RWPE2 (cell line): Measurements from ENCODE around the gene GLIS2.

Experiments used
- ATAC-seq: fragments of 200-7000 bp; cut with Tn5 transposase; 3 replicates; pipeline ENCODE4 v1.9.1; 2021; ENCODE audit warnings: low read depth
- DNase-seq: peaks from one replicate; pipeline ENCODE4 v3.0.0-alpha.2; 2020; ENCODE audit warnings: low spot score
- H3K27ac ChIP-seq: fragments of 450-650 bp; 2 replicates; pipeline ENCODE4 v1.5.1; 2017; ENCODE audit warnings: mild to moderate bottlenecking; ENCODE audit not compliant: poor library complexity, severe bottlenecking
- H3K27me3 ChIP-seq: fragments of 250-450 bp; sonication (Bioruptor Pico); 2 replicates; pipeline ENCODE4 v1.5.1; 2021; ENCODE audit warnings: mild to moderate bottlenecking, moderate library complexity; ENCODE audit not compliant: insufficient read depth, poor library complexity, severe bottlenecking
- H3K36me3 ChIP-seq: fragments of 250-450 bp; sonication (Bioruptor Pico); 2 replicates; pipeline ENCODE4 v1.5.1; 2020; ENCODE audit warnings: low read depth, mild to moderate bottlenecking, moderate library complexity
- H3K4me1 ChIP-seq: fragments of 250-450 bp; sonication (Bioruptor Pico); 2 replicates; pipeline ENCODE4 v1.5.1; 2021; ENCODE audit warnings: mild to moderate bottlenecking, moderate library complexity; ENCODE audit not compliant: insufficient read depth, poor library complexity, severe bottlenecking
- H3K4me3 ChIP-seq: fragments of 250-450 bp; sonication (Bioruptor Pico); 2 replicates; pipeline ENCODE4 v1.5.1; 2021; ENCODE audit warnings: mild to moderate bottlenecking, moderate library complexity; ENCODE audit not compliant: severe bottlenecking
- H3K9me3 ChIP-seq: fragments of 250-450 bp; sonication (Bioruptor Pico); 2 replicates; pipeline ENCODE4 v1.5.1; 2021; ENCODE audit warnings: mild to moderate bottlenecking, moderate library complexity; ENCODE audit not compliant: severe bottlenecking
- CTCF ChIP-seq: fragments of 450-650 bp; IDR thresholded peaks from one replicate; pipeline ENCODE4 v1.5.1; 2017; ENCODE audit warnings: mild to moderate bottlenecking, moderate library complexity; ENCODE audit not compliant: poor library complexity, severe bottlenecking

GLIS2 gene

GRCh38 chr16:4301968-4302367 lies 13.9 kb upstream of the GLIS2 start:
- Histone ChIP-seq H3K36me3 (peaks cover 21% of the 10 kb centered on the region), H3K27ac (peak overlapping the region; percentile 97), H3K4me1 (peaks cover 29% of the 10 kb centered on the region), H3K27me3 (no peaks in the 10 kb centered on the region), H3K9me3 (no peaks in the 10 kb centered on the region), H3K4me3 (no peak overlapping the region)
- no peak for TF ChIP-seq CTCF
- DNase-seq: no peak
- no peak for ATAC-seq

- Histone ChIP-seq H3K27me3 (no peaks in the 10 kb centered on the region), H3K4me1 (peaks cover 13% of the 10 kb centered on the region), H3K9me3 (no peaks in the 10 kb centered on the region), H3K4me3 (no peak overlapping the region), H3K27ac (no peak overlapping the region), H3K36me3 (peaks cover 21% of the 10 kb centered on the region)
- DNase-seq: no peak
- no peak for ATAC-seq
- TF ChIP-seq CTCF: no peak
Measured at GRCh38 chr16:4303973-4304372, 11.9 kb upstream of the GLIS2 start.

GRCh38 chr16:4306470-4307214 lies 9.2 kb upstream of the GLIS2 start:
- Histone ChIP-seq H3K4me1 (peaks cover 7% of the 10 kb centered on the region), H3K9me3 (no peaks in the 10 kb centered on the region), H3K4me3 (peak overlapping the region; percentile 50), H3K27ac (peak overlapping the region; percentile 84), H3K27me3 (no peaks in the 10 kb centered on the region), H3K36me3 (peaks cover 15% of the 10 kb centered on the region)
- TF ChIP-seq CTCF: no peak
- peak; percentile 64 for DNase-seq
- no peak for ATAC-seq

GRCh38 chr16:4307215-4308037 lies 8.4 kb upstream of the GLIS2 start:
- H3K27me3 ChIP-seq: no peaks in the 10 kb centered on the region
- H3K27ac ChIP-seq: peak overlapping the region; percentile 84
- H3K4me3 ChIP-seq: peak overlapping the region; percentile 50
- H3K4me1 ChIP-seq: peaks cover 7% of the 10 kb centered on the region
- no peaks in the 10 kb centered on the region for H3K9me3 ChIP-seq
- no peak for TF ChIP-seq CTCF
- ATAC-seq: peak; percentile 90
- DNase-seq: peak; percentile 98
- H3K36me3 ChIP-seq: peaks cover 11% of the 10 kb centered on the region; the same call in 1 of the 2 replicates
